KMS-11 (cell line): ENCODE data around the gene DHX30.

ENCODE experiments used
- H2AFZ ChIP-seq: fragments of 200-600 bp; sonication (generic); 2 replicates; pipeline ENCODE4 v1.6.1; 2016; ENCODE audit warnings: antibody characterized with exemption, mixed run types, low read depth
- H3K27ac ChIP-seq: fragments of 200-600 bp; sonication (generic); 2 replicates; pipeline ENCODE4 v1.6.1; 2016; ENCODE audit warnings: mild to moderate bottlenecking, mixed run types
- H3K27me3 ChIP-seq: fragments of 200-600 bp; sonication (generic); 2 replicates; pipeline ENCODE4 v1.6.1; 2017; ENCODE audit warnings: mild to moderate bottlenecking, low read depth, mixed run types, moderate library complexity; ENCODE audit not compliant: insufficient read depth
- H3K36me3 ChIP-seq: fragments of 200-600 bp; sonication (generic); 2 replicates; pipeline ENCODE4 v1.6.1; 2017; ENCODE audit warnings: mild to moderate bottlenecking, mixed run types; ENCODE audit not compliant: insufficient read depth
- H3K4me1 ChIP-seq: fragments of 200-600 bp; sonication (generic); 2 replicates; pipeline ENCODE4 v1.6.1; 2016; ENCODE audit warnings: mild to moderate bottlenecking, low read depth, mixed run types; ENCODE audit not compliant: poor library complexity, severe bottlenecking
- H3K4me2 ChIP-seq: fragments of 200-600 bp; sonication (generic); 2 replicates; pipeline ENCODE4 v1.7.0; 2016; ENCODE audit warnings: mild to moderate bottlenecking, mixed run types
- H3K4me3 ChIP-seq: fragments of 200-600 bp; sonication (generic); IDR thresholded peaks from 2 replicates; pipeline ENCODE4 v1.6.1; 2017; ENCODE audit warnings: low read depth, low read length, mixed read lengths; ENCODE audit not compliant: insufficient read depth
- H3K79me2 ChIP-seq: fragments of 200-600 bp; sonication (generic); 2 replicates; pipeline ENCODE4 v1.6.1; 2016; ENCODE audit warnings: low read depth, mixed run types; ENCODE audit not compliant: insufficient read depth
- H3K9ac ChIP-seq: fragments of 200-600 bp; sonication (generic); 2 replicates; pipeline ENCODE4 v1.6.1; 2016; ENCODE audit warnings: mild to moderate bottlenecking, mixed run types
- H4K20me1 ChIP-seq: fragments of 200-600 bp; sonication (generic); 2 replicates; pipeline ENCODE4 v1.6.1; 2016; ENCODE audit warnings: mild to moderate bottlenecking, mixed run types; ENCODE audit not compliant: insufficient read depth
- CTCF ChIP-seq: fragments of 200-600 bp; sonication (generic); conservative IDR thresholded peaks from 2 replicates; pipeline ENCODE4 v1.6.1; 2017; ENCODE audit warnings: low read depth, mild to moderate bottlenecking, antibody characterized with exemption, low read length, moderate library complexity, mixed read lengths

The DHX30 gene

DNA sequence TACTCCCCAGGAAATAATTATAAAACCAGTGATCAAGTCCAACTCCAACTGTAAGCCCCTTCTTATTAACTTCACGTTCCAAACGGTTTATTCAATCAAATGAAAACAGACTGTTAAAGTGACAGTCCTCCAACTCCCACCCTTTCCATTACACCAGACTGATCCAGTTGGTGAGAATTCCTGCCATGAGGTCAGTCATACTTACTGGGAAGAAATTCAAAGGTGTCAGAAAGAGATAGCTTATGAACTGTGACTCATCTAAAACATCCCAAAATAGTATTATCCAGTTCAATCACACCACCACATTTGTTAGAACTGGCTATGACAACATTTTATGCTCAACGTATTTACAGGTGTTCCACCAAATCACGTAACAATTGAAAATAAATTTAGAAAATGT, 40.7 kb upstream of the DHX30 start:
- Histone ChIP-seq H4K20me1 (no peaks in the 10 kb centered on the region), H3K27ac (no peak overlapping the region), H3K36me3 (no peaks in the 10 kb centered on the region), H3K4me3 (no peak overlapping the region), H2AFZ (no peak overlapping the region), H3K4me1 (peaks cover 13% of the 10 kb centered on the region), H3K79me2 (no peaks in the 10 kb centered on the region), H3K27me3 (no peaks in the 10 kb centered on the region), H3K4me2 (no peak overlapping the region), H3K9ac (no peak overlapping the region)
- no peak for TF ChIP-seq CTCF

DNA sequence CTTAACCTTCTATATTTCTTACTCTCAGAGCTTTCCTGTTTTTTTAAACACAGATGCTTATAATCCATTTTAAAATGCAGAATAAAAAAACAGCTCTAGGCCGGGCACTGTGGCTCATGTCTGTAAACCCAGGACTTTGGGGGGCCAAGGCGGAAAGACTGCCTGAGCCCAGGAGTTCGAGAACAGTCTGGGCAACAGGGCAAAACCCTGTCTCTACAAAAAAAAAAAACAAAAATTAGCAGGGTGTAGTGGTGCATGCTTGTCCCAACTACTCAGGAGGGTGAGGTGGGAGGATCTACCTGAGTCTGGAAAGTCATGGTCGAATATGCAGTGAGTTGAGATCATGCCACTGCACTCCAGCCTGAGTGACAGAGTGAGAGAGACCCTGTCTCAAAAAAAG, 36.8 kb upstream of the DHX30 start:
- Histone ChIP-seq H3K79me2 (no peaks in the 10 kb centered on the region; the same call in 1 of the 2 replicates), H3K36me3 (no peaks in the 10 kb centered on the region)

GRCh38 chr3:47772047-47772446, 30.9 kb upstream of the DHX30 start:
- Histone ChIP-seq H3K4me1 (no peaks in the 10 kb centered on the region), H3K4me2 (no peak overlapping the region), H3K27ac (no peak overlapping the region), H3K79me2 (peaks cover 27% of the 10 kb centered on the region), H3K9ac (no peak overlapping the region), H2AFZ (no peak overlapping the region), H3K4me3 (no peak overlapping the region), H3K27me3 (no peaks in the 10 kb centered on the region), H3K36me3 (no peaks in the 10 kb centered on the region), H4K20me1 (no peaks in the 10 kb centered on the region)
- no peak for TF ChIP-seq CTCF

More for the DNA sequence above, 36.8 kb upstream of the DHX30 start:
- H3K4me1 ChIP-seq, result peaks cover 13% of the 10 kb centered on the region
- H2AFZ ChIP-seq, result no peak overlapping the region
- H4K20me1 ChIP-seq, result no peaks in the 10 kb centered on the region
- H3K27me3 ChIP-seq, result no peaks in the 10 kb centered on the region
- no peak overlapping the region for H3K4me3 ChIP-seq
- H3K27ac ChIP-seq, result no peak overlapping the region
- no peak overlapping the region for H3K9ac ChIP-seq
- TF ChIP-seq CTCF, result no peak
- no peak overlapping the region for H3K4me2 ChIP-seq

GRCh38 chr3:47772788-47773187, 30.1 kb upstream of the DHX30 start:
- Histone ChIP-seq H3K4me3 (no peak overlapping the region), H3K79me2 (peaks cover 34% of the 10 kb centered on the region), H3K4me2 (no peak overlapping the region), H4K20me1 (no peaks in the 10 kb centered on the region), H3K36me3 (no peaks in the 10 kb centered on the region), H2AFZ (no peak overlapping the region), H3K27ac (no peak overlapping the region), H3K27me3 (no peaks in the 10 kb centered on the region), H3K4me1 (no peaks in the 10 kb centered on the region), H3K9ac (no peak overlapping the region)
- no peak for TF ChIP-seq CTCF
